H1 (cell line): ENCODE measurements around the gene TTC13. TPM values are rescaled to one million over a fixed set of nuclear protein-coding genes. Genes with fewer than 3 reads are reported as not detected.

Source experiments
- BACH1 ChIP-seq: IDR thresholded peaks from 2 replicates; pipeline ENCODE4 v1.6.1; 2012; ENCODE audit warnings: low read length, improper control_type of control experiment
- CHD2 ChIP-seq: IDR thresholded peaks from 2 replicates; pipeline ENCODE4 v1.6.1; 2012; ENCODE audit warnings: low read length, improper control_type of control experiment
- polyA plus RNA-seq, 7 experiments: library from polyadenylated mRNA; depleted of rRNA in 3 of 7; stranded (reverse) in 5 of 7; unstranded in 2 of 7; fragments of >200 nt in 5 of 7; fragments of 200-250 nt in 2 of 7; gene quantifications; 1 replicate in 5 of 7; 2 replicates in 1 of 7; 4 replicates in 1 of 7; pipeline versions ENCODE4 v1.2.1 to v1.2.3, GENCODE V29; 2011 to 2013; ENCODE audit warnings: missing spikeins in 2 of 7, mixed read lengths in 2 of 7
- total RNA-seq: library from RNA; stranded (reverse); fragmentation: NEBNext Ultra II Directional; extraction: Animal tissue kit (Norgen Biotek cat#: 25700); gene quantifications from 2 replicates; pipeline ENCODE4 v1.2.1, GENCODE V29; 2021
- TF ChIP-seq, protein P1 (sequence below): fragments of 300-600 bp; sonication (generic); IDR thresholded peaks from 2 replicates; pipeline ENCODE4 v1.7.1; 2012; ENCODE audit warnings: low read length, moderate library complexity, mild to moderate bottlenecking, inconsistent platforms; ENCODE audit not compliant: insufficient replicate concordance

Gene TTC13
- total and polyA plus RNA-seq, 2 of the 8 experiments (the other 6 are each of a cell fraction or from before 2014, with no cell fraction given), result 3.1 to 7.1 TPM

DNA sequence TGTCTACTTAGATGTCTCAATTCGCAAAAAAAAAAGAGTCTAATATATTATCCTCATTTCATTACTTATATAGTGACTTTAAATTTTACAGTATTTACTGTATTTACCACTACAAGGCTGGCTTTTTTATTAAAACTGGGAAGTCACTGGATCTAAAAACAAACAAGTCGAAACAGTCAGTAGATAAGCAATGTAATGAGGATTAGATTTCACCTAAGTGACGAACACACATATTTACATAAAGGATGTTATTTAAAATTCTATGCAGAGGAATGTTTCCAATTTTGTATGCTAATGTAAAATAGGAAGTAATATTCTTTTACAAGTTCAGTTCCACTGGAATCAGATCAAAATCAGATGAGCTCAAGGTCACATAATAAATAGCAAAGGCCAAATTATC lies 28.3 kb downstream of the TTC13 start (continued):
- no peak for TF ChIP-seq CHD2
- TF ChIP-seq, protein P1, sequence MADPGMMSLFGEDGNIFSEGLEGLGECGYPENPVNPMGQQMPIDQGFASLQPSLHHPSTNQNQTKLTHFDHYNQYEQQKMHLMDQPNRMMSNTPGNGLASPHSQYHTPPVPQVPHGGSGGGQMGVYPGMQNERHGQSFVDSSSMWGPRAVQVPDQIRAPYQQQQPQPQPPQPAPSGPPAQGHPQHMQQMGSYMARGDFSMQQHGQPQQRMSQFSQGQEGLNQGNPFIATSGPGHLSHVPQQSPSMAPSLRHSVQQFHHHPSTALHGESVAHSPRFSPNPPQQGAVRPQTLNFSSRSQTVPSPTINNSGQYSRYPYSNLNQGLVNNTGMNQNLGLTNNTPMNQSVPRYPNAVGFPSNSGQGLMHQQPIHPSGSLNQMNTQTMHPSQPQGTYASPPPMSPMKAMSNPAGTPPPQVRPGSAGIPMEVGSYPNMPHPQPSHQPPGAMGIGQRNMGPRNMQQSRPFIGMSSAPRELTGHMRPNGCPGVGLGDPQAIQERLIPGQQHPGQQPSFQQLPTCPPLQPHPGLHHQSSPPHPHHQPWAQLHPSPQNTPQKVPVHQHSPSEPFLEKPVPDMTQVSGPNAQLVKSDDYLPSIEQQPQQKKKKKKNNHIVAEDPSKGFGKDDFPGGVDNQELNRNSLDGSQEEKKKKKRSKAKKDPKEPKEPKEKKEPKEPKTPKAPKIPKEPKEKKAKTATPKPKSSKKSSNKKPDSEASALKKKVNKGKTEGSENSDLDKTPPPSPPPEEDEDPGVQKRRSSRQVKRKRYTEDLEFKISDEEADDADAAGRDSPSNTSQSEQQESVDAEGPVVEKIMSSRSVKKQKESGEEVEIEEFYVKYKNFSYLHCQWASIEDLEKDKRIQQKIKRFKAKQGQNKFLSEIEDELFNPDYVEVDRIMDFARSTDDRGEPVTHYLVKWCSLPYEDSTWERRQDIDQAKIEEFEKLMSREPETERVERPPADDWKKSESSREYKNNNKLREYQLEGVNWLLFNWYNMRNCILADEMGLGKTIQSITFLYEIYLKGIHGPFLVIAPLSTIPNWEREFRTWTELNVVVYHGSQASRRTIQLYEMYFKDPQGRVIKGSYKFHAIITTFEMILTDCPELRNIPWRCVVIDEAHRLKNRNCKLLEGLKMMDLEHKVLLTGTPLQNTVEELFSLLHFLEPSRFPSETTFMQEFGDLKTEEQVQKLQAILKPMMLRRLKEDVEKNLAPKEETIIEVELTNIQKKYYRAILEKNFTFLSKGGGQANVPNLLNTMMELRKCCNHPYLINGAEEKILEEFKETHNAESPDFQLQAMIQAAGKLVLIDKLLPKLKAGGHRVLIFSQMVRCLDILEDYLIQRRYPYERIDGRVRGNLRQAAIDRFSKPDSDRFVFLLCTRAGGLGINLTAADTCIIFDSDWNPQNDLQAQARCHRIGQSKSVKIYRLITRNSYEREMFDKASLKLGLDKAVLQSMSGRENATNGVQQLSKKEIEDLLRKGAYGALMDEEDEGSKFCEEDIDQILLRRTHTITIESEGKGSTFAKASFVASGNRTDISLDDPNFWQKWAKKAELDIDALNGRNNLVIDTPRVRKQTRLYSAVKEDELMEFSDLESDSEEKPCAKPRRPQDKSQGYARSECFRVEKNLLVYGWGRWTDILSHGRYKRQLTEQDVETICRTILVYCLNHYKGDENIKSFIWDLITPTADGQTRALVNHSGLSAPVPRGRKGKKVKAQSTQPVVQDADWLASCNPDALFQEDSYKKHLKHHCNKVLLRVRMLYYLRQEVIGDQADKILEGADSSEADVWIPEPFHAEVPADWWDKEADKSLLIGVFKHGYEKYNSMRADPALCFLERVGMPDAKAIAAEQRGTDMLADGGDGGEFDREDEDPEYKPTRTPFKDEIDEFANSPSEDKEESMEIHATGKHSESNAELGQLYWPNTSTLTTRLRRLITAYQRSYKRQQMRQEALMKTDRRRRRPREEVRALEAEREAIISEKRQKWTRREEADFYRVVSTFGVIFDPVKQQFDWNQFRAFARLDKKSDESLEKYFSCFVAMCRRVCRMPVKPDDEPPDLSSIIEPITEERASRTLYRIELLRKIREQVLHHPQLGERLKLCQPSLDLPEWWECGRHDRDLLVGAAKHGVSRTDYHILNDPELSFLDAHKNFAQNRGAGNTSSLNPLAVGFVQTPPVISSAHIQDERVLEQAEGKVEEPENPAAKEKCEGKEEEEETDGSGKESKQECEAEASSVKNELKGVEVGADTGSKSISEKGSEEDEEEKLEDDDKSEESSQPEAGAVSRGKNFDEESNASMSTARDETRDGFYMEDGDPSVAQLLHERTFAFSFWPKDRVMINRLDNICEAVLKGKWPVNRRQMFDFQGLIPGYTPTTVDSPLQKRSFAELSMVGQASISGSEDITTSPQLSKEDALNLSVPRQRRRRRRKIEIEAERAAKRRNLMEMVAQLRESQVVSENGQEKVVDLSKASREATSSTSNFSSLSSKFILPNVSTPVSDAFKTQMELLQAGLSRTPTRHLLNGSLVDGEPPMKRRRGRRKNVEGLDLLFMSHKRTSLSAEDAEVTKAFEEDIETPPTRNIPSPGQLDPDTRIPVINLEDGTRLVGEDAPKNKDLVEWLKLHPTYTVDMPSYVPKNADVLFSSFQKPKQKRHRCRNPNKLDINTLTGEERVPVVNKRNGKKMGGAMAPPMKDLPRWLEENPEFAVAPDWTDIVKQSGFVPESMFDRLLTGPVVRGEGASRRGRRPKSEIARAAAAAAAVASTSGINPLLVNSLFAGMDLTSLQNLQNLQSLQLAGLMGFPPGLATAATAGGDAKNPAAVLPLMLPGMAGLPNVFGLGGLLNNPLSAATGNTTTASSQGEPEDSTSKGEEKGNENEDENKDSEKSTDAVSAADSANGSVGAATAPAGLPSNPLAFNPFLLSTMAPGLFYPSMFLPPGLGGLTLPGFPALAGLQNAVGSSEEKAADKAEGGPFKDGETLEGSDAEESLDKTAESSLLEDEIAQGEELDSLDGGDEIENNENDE, result no peak
- no peak for TF ChIP-seq BACH1
